ENCODE results near the gene MTM1.

The MTM1 gene

DNA sequence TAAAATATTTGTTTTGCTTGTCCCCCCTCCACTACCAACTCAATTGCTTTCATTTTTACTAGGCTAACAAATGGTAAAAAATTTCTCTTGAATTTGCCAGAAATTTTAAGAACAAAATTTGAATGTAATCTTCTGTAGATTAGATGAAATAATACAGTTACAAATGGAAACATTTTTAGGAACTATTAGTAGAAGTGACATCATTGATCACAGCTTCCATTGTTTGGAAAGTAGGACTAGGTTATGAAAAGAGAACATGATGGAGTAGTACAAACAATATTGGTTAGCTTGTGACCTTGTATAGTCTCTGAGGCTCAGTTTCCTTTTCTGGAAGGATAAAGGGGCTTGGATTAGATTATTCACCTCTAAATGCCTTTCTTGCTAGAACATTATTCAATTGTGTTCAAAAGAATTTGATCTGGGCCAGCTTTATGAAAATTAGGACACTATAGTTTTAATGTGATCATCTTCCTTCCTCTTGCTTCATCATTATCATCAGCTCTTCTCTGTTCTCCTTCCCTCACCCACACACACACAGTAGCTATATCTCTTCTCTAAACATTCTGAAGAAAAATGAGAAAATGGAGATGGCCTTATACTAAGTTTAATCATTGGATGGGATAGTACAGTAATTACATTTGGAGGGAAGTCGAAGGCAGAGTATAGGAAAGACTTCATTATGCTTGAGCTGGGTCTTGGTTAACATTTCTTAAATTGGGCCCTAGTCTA, 134.7 kb downstream of the MTM1 start:
- DNase-seq (ENCODE audit: low read depth in 3 of 3, low spot score in 1 of 3), result no peak

DNA sequence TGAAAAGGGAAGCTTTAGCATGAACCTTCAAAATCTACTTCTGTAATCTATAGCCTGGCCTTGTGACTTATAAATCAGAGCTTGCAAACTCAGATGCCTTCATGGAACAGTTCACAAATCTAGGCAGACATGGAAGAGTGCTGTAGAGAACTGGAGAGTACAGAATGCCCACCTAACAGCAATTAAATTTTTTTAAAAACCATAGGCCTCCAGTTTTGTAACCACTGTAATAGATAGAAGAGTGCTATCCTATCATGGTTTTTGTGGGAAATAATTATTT, 135.2 kb downstream of the MTM1 start:
- DNase-seq (ENCODE audit: low read depth in 3 of 3, low spot score in 1 of 3), result no peak

DNA sequence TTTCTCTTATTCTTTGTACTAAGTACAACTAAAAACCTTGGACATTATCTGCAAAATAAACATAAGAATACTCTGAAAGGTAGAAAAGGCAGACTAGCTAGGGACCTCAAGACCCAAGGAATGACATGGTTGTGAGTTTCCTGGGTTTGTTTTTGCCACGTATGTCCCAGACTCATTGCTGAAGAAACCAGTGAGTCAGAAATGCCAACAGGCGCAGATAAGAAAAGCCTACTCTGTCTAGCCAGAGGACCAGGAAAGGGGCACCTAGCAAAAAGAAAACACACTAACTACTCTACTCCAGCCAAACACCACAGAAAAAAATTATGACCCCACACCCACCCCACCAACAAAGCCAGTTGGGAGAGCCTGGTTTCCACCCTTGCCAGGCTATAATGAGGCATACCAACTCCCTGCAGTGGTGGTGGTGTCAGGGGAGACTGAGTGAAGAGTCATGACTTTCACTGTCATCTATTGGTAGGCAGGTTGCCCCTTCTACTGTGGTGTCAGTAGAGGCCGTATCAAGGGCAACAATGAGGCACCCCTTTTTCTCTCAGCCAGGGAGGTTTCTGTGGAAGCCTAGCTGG, 135.7 kb downstream of the MTM1 start:
- DNase-seq (ENCODE audit: low read depth in 3 of 3, low spot score in 1 of 3), result no peak

DNA sequence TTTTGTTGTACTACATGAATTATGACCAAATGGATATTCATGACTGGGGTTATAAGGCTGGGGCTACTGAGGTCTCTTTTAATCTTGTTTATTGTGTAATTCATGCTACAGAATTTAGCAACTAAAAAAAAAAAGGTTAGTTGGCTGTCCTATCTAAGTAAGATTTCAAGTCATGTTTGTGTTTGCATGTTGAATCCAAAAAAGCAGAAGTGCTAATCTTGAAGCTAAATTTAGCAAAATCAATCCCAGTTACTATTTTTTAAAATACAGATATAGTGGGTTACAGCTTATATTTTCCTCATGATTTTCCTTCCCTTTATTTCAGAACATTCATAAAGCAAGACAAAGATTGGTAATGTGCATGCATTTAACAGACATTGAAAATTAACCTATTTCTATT, 144.2 kb downstream of the MTM1 start:
- DNase-seq (ENCODE audit: low read depth in 3 of 3, low spot score in 1 of 3), result no peak

DNA sequence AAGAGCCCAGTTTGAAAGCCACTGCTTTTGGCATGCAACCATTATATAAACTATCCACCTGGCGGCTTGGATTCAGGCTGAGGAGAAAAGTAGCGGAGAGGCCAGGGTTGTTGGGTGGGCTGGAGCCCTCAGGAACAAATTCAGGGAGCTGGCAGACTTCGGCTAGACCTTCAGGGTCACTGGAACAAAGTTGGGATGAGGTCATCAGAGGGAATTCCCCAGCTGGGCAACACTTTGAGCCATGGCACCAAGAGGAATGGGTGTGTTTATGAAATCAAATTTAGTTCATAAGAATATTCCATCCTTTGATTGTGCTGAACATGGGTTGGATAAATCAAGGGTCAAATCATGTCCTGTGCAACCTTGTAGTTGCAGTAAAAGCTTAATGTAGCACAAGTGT, 146.8 kb downstream of the MTM1 start:
- no peak for DNase-seq (ENCODE audit: low read depth in 3 of 3, low spot score in 1 of 3)

DNA sequence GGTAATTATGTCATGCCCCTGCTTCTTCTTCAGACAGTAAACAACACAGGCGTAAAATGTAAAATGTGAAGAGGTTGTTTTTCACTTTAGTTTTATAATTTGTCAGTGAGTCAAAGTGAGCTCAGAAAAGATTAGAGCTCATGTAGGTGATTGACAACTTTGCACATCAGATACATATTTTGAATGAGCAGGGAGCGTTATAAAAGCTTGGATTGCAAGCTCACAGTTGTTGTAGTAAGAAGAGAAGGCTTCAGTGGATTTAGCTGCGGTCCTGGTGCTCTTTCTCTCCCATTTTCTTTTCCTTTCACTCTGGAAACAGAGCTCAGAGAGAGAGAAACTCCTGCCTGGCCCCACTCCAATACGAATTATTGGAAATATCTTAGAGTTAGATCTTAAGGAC, 151.2 kb downstream of the MTM1 start:
- no peak for DNase-seq (ENCODE audit: low read depth in 3 of 3, low spot score in 1 of 3)
